IPS-20b (cell line): Measurements from ENCODE around the gene ST6GALNAC4.

Source experiments
- H3K27ac ChIP-seq: one replicate; pipeline ENCODE4 v1.5.1; 2013; ENCODE audit warnings: low read length
- H3K27me3 ChIP-seq: 2 replicates; pipeline ENCODE4 v1.6.1; 2013; ENCODE audit warnings: mild to moderate bottlenecking, low read length, inconsistent platforms; ENCODE audit not compliant: insufficient read depth
- H3K36me3 ChIP-seq: 2 replicates; pipeline ENCODE4 v1.6.1; 2013; ENCODE audit warnings: low read depth, mild to moderate bottlenecking, inconsistent platforms, low read length, moderate library complexity; ENCODE audit not compliant: insufficient read depth
- H3K4me1 ChIP-seq: 2 replicates; pipeline ENCODE4 v1.6.1; 2013; ENCODE audit warnings: mild to moderate bottlenecking, control low read depth, inconsistent platforms, low read length, moderate library complexity; ENCODE audit not compliant: insufficient read depth
- H3K4me3 ChIP-seq: 2 replicates; pipeline ENCODE4 v1.5.1; 2013; ENCODE audit warnings: mild to moderate bottlenecking, low read length, inconsistent platforms
- H3K9ac ChIP-seq: 2 replicates; pipeline ENCODE4 v1.6.1; 2013; ENCODE audit warnings: low read depth, mild to moderate bottlenecking, inconsistent platforms, low read length, moderate library complexity
- H3K9me3 ChIP-seq: 2 replicates; pipeline ENCODE4 v1.6.1; 2013; ENCODE audit warnings: mild to moderate bottlenecking, low read depth, low read length, inconsistent platforms; ENCODE audit not compliant: insufficient read depth

ST6GALNAC4 gene

GRCh38 chr9:127937056-127937387, 20.2 kb upstream of the ST6GALNAC4 start:
- Histone ChIP-seq H3K4me1 (peaks cover 7% of the 10 kb centered on the region), H3K9ac (peak overlapping the region; percentile 85)

GRCh38 chr9:127936347-127936852, 19.6 kb upstream of the ST6GALNAC4 start:
- Histone ChIP-seq H3K27ac (no peak overlapping the region), H3K4me3 (peak overlapping the region; percentile 92), H3K9ac (peak overlapping the region; percentile 85; the same call in 1 of the 2 replicates), H3K9me3 (no peaks in the 10 kb centered on the region), H3K36me3 (peaks cover 21% of the 10 kb centered on the region; the same call in 1 of the 2 replicates), H3K4me1 (peaks cover 7% of the 10 kb centered on the region), H3K27me3 (no peaks in the 10 kb centered on the region)

More at GRCh38 chr9:127937056-127937387, 20.2 kb upstream of the ST6GALNAC4 start:
- Histone ChIP-seq H3K4me3 (peak overlapping the region; percentile 92), H3K27ac (peak overlapping the region; percentile 10), H3K36me3 (peaks cover 25% of the 10 kb centered on the region), H3K9me3 (no peaks in the 10 kb centered on the region), H3K27me3 (no peaks in the 10 kb centered on the region)

- Histone ChIP-seq H3K9me3 (no peaks in the 10 kb centered on the region), H3K4me1 (peaks cover 7% of the 10 kb centered on the region), H3K27me3 (no peaks in the 10 kb centered on the region), H3K4me3 (no peak overlapping the region; the same call in 1 of the 2 replicates), H3K36me3 (peaks cover 15% of the 10 kb centered on the region; the same call in 1 of the 2 replicates), H3K27ac (no peak overlapping the region), H3K9ac (no peak overlapping the region)
These were observed 19.0 kb upstream of the ST6GALNAC4 start for GRCh38 chr9:127935765-127936221.

- Histone ChIP-seq H3K9ac (no peak overlapping the region), H3K27me3 (peaks cover 1% of the 10 kb centered on the region), H3K9me3 (no peaks in the 10 kb centered on the region), H3K36me3 (peaks cover 7% of the 10 kb centered on the region; the same call in 1 of the 2 replicates), H3K27ac (no peak overlapping the region), H3K4me1 (peaks cover 7% of the 10 kb centered on the region), H3K4me3 (no peak overlapping the region)
These were observed 18.1 kb upstream of the ST6GALNAC4 start for GRCh38 chr9:127934986-127935385.

- Histone ChIP-seq H3K4me1 (peaks cover 7% of the 10 kb centered on the region), H3K9me3 (no peaks in the 10 kb centered on the region), H3K9ac (no peak overlapping the region), H3K4me3 (no peak overlapping the region), H3K27ac (no peak overlapping the region), H3K27me3 (peaks cover 9% of the 10 kb centered on the region), H3K36me3 (0 out of 2 replicates have a peak, but pooled peaks cover 5% of the 10 kb centered on the region)
These were observed 17.4 kb upstream of the ST6GALNAC4 start for GRCh38 chr9:127934248-127934647.

- peak overlapping the region; percentile 37; the same call in 1 of the 2 replicates for H3K9ac ChIP-seq
These were observed 14.4 kb upstream of the ST6GALNAC4 start for GRCh38 chr9:127931092-127931881.

GRCh38 chr9:127930231-127931091, 13.6 kb upstream of the ST6GALNAC4 start, which contains the start of gene PIP5KL1:
TSS of gene PIP5KL1 (minus strand) at chr9:127930777. CDS start at chr9:127930752, 25 bp downstream.
- H3K4me3 ChIP-seq: peak within 1 kb of the TSS; percentile 68
- peaks cover 43% of the 10 kb centered on the region for H3K27me3 ChIP-seq
- 0 out of 2 replicates have a peak, but pooled peaks cover 4% of the 10 kb centered on the region for H3K36me3 ChIP-seq
- H3K9me3 ChIP-seq: no peaks in the 10 kb centered on the region
- no peak within 1 kb of the TSS for H3K27ac ChIP-seq
- peak within 1 kb of the TSS; percentile 45; the same call in 1 of the 2 replicates for H3K9ac ChIP-seq
- no peaks in the 10 kb centered on the region; the same call in 1 of the 2 replicates for H3K4me1 ChIP-seq

More at GRCh38 chr9:127931092-127931881, 14.4 kb upstream of the ST6GALNAC4 start:
- Histone ChIP-seq H3K27ac (no peak overlapping the region), H3K4me1 (no peaks in the 10 kb centered on the region; the same call in 1 of the 2 replicates), H3K4me3 (peak overlapping the region; percentile 68), H3K9me3 (no peaks in the 10 kb centered on the region), H3K36me3 (0 out of 2 replicates have a peak, but pooled peaks cover 5% of the 10 kb centered on the region), H3K27me3 (peaks cover 35% of the 10 kb centered on the region)

GRCh38 chr9:127929625-127929979, 12.8 kb upstream of the ST6GALNAC4 start:
- no peak overlapping the region for H3K27ac ChIP-seq
- no peaks in the 10 kb centered on the region for H3K9me3 ChIP-seq
- H3K27me3 ChIP-seq: peaks cover 48% of the 10 kb centered on the region
- no peaks in the 10 kb centered on the region; the same call in 1 of the 2 replicates for H3K4me1 ChIP-seq
- H3K36me3 ChIP-seq: no peaks in the 10 kb centered on the region
- no peak overlapping the region; the same call in 1 of the 2 replicates for H3K9ac ChIP-seq
- peak overlapping the region; percentile 68; the same call in 1 of the 2 replicates for H3K4me3 ChIP-seq

- Histone ChIP-seq H3K9ac (no peak overlapping the region), H3K9me3 (no peaks in the 10 kb centered on the region), H3K4me3 (peak overlapping the region; percentile 62; the same call in 1 of the 2 replicates), H3K36me3 (no peaks in the 10 kb centered on the region), H3K27ac (no peak overlapping the region), H3K27me3 (peaks cover 48% of the 10 kb centered on the region), H3K4me1 (no peaks in the 10 kb centered on the region; the same call in 1 of the 2 replicates)
These were observed 12.1 kb upstream of the ST6GALNAC4 start for GRCh38 chr9:127928676-127929624.

GRCh38 chr9:127927988-127928675, 11.3 kb upstream of the ST6GALNAC4 start:
- Histone ChIP-seq H3K4me3 (peak overlapping the region; percentile 62), H3K27ac (no peak overlapping the region), H3K27me3 (peaks cover 48% of the 10 kb centered on the region), H3K4me1 (no peaks in the 10 kb centered on the region; the same call in 1 of the 2 replicates), H3K9me3 (no peaks in the 10 kb centered on the region), H3K36me3 (no peaks in the 10 kb centered on the region), H3K9ac (no peak overlapping the region)
